Left lung (tissue), 10 donors: ENCODE data around the gene MR1. TPM values are rescaled to one million over a fixed set of nuclear protein-coding genes. Genes with fewer than 3 reads are reported as not detected.

Experiments used
- ATAC-seq: fragments of 200-7000 bp; cut with Tn5 transposase; one replicate; pipeline ENCODE4 v1.9.1; 2020; ENCODE audit warnings: moderate library complexity
- DNase-seq, 4 donors: peaks; one replicate each; pipeline ENCODE4 v3.0.0-alpha.2; 2013 to 2020
- H3K27ac ChIP-seq, 2 donors: fragments of 200-600 bp; sonication (generic) in 1 of 2; one replicate each; pipeline versions ENCODE4 v1.5.0 to v1.8.0; 2020 to 2021
- H3K27me3 ChIP-seq, 2 donors: fragments of 200-600 bp; sonication (generic) in 1 of 2; one replicate each; pipeline versions ENCODE4 v1.5.0 to v1.8.0; 2020 to 2021
- H3K36me3 ChIP-seq, 2 donors: fragments of 200-600 bp; sonication (generic) in 1 of 2; one replicate each; pipeline versions ENCODE4 v1.5.0 to v1.8.0; 2020 to 2021
- H3K4me1 ChIP-seq, 2 donors: fragments of 200-600 bp; one replicate each; pipeline ENCODE4 v1.8.0; 2021
- H3K4me3 ChIP-seq, 2 donors: fragments of 200-600 bp; sonication (generic) in 1 of 2; one replicate each; pipeline versions ENCODE4 v1.5.0 to v1.8.0; 2020 to 2021; ENCODE audit warnings: mild to moderate bottlenecking in 1 of 2
- H3K9me3 ChIP-seq, 2 donors: fragments of 200-600 bp; sonication (generic) in 1 of 2; one replicate each; pipeline versions ENCODE4 v1.5.0 to v1.8.0; 2020 to 2021
- intact Hi-C, 2 donors: fragments of 100-400 bp; cut with DNase I; formaldehyde crosslinking; loops; one replicate each; pipeline versions ENCODE4 v1.11.2 to v1.14.2; 2022
- polyA plus RNA-seq, 6 donors: library from polyadenylated mRNA; unstranded; fragments of 120-200 nt; gene quantifications; one replicate each; pipeline ENCODE4 v1.2.1, GENCODE V29; 2013; ENCODE audit not compliant: insufficient read length in 6 of 6
- total RNA-seq, 2 donors: library from RNA; stranded (reverse); fragmentation: NEBNext Ultra II Directional; extraction: Animal tissue kit (Norgen Biotek cat#: 25700); gene quantifications; one replicate each; pipeline ENCODE4 v1.2.1, GENCODE V29; 2021
- TF ChIP-seq, protein P1 (sequence below), 2 donors: fragments of 200-600 bp; sonication (generic) in 1 of 2; IDR thresholded peaks; one replicate each; pipeline versions ENCODE4 v1.5.0 to v1.8.0; 2021; ENCODE audit warnings: antibody characterized with exemption in 2 of 2
- donor health status: DM: no; HTN: yes; CAD: no.
- donor health status: DM: no; HTN: no; CAD: no.

Gene MR1
- total and polyA plus RNA-seq, 8 donors: 6.1 to 45.7 (median 7.2) TPM

DNA sequence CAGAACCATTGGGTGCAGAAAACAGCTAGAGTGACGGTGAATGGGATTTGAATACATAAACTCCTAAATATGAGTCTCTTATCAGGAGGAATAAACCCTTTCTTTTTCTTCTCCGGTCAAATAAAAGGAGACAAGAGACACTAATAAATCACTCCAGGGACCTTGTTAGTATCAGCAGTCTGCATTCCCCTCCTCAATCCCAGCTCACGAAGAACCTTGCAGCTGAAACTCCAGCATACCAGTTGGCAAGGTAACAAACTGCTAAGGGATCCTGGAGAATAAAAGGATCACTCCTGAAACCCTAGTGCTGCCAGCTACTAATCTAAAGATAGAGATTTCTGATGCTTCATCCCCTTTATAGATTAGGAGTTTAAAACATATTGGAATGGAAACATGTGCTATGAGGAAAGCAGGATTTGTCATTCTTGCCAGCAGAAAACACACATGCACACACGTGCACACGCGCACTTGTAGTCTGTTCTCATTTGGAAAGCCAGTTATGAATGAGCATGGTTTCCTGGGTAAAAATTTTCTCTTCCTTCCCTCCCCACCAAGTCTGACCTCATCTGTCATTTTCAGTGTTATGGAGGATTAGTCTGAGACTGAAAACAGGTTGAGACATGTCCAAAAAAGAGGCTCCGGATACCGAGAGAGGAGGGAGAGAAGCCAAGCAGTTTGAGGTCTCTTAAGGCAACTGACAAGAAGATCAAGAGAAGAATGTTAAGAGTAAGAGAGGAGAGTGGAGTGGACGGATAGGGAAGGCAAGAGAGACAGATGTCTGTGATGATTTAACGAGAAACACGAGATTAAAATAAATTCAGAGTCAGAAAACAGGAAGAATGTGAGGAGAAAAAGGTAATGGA, 65.6 kb downstream of the MR1 start:
- Histone ChIP-seq H3K4me1 (peaks cover 27 to 87% of the 10 kb centered on the region in 2 donors), H3K36me3 (peaks cover 0 to 9% of the 10 kb centered on the region in 2 donors), H3K27me3 (peaks cover 0 to 3% of the 10 kb centered on the region in 2 donors), H3K27ac (no peak overlapping the region), H3K9me3 (no peaks in the 10 kb centered on the region), H3K4me3 (no peak overlapping the region)
- ATAC-seq: no peak
- intact Hi-C loops: no loop called here
- no peak for DNase-seq
- TF ChIP-seq, protein P1, sequence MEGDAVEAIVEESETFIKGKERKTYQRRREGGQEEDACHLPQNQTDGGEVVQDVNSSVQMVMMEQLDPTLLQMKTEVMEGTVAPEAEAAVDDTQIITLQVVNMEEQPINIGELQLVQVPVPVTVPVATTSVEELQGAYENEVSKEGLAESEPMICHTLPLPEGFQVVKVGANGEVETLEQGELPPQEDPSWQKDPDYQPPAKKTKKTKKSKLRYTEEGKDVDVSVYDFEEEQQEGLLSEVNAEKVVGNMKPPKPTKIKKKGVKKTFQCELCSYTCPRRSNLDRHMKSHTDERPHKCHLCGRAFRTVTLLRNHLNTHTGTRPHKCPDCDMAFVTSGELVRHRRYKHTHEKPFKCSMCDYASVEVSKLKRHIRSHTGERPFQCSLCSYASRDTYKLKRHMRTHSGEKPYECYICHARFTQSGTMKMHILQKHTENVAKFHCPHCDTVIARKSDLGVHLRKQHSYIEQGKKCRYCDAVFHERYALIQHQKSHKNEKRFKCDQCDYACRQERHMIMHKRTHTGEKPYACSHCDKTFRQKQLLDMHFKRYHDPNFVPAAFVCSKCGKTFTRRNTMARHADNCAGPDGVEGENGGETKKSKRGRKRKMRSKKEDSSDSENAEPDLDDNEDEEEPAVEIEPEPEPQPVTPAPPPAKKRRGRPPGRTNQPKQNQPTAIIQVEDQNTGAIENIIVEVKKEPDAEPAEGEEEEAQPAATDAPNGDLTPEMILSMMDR (IDR thresholded peaks at IDR 0.05): no peak

DNA sequence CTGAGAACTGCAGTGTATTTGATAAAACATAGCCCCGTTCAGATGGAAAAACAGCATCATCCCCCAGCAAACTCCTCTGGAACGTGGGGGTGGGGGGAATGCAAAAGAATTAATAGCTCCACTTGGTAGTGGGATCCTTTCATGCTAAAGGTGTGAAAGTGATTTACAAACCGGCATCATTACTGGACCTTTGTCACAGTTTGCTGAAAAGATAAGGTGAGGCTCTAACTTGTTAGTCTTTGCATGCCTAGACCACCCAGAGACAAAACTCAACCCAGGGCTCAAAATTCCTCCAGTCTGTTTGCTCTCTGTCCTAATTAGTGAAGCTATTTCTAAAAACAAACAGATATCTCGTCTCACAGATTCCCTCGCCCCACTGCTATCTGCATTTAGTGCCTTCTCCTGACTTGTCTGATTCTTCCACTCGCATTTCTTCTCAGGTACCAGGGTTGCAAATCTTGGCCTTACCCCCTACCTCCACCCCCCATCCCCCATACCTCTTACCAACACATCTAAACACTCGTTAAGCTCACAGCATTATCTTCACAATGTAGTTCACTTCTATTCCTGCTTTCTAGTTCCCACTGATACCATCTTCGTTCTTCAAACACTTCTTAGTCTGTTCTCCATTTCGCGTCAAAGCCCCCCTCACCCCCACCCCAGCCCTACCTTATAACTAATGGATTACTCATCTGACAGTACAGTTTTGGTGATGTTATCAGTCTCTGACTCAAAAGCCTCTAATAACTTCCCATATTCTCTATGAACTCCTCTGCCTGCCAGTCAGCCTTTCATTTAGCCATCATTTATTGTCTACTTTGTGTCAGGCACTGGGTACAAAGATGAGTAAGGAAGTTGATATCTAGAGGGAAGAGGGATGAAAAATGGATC, 66.5 kb downstream of the MR1 start:
- Histone ChIP-seq H3K9me3 (no peaks in the 10 kb centered on the region), H3K4me3 (no peak overlapping the region), H3K4me1 (peaks cover 23 to 84% of the 10 kb centered on the region in 2 donors), H3K36me3 (peaks cover 0 to under 1% of the 10 kb centered on the region in 2 donors), H3K27ac (no peak overlapping the region), H3K27me3 (peaks cover 0 to 3% of the 10 kb centered on the region in 2 donors)
- intact Hi-C loops: no loop called here
- DNase-seq: no peak
- TF ChIP-seq, protein P1 (IDR thresholded peaks at IDR 0.05): no peak
- ATAC-seq: no peak

DNA sequence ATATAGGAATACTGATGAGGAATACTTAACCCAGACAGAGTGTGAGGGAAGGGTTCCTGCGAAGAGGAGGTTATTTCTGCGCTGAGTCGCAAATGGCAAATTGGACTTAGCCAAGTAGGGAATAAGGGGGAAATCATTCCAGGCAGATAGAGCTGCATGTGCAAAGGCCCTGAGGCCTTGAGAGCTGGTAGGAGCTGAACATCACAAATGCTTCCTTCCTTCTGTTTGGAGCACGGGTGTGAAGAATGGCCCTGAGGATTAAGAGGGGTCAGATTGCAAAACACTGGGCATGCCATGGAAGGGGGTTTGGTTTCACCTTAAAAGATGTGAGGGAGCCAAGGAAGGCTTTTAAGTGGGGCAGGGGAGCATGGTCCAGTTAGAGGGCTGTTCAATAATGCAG, 67.2 kb downstream of the MR1 start:
- peak overlapping the region in 1 of 2 donors; percentile 48 for H3K27ac ChIP-seq
- no peak overlapping the region for H3K4me3 ChIP-seq
- peaks cover 25 to 82% of the 10 kb centered on the region in 2 donors for H3K4me1 ChIP-seq
- no peaks in the 10 kb centered on the region for H3K9me3 ChIP-seq
- ATAC-seq (no peak), DNase-seq (no peak)
- intact Hi-C loops: no loop called here
- TF ChIP-seq, protein P1 (IDR thresholded peaks at IDR 0.05): no peak
- H3K27me3 ChIP-seq: peaks cover 0 to 7% of the 10 kb centered on the region in 2 donors
- no peaks in the 10 kb centered on the region for H3K36me3 ChIP-seq

DNA sequence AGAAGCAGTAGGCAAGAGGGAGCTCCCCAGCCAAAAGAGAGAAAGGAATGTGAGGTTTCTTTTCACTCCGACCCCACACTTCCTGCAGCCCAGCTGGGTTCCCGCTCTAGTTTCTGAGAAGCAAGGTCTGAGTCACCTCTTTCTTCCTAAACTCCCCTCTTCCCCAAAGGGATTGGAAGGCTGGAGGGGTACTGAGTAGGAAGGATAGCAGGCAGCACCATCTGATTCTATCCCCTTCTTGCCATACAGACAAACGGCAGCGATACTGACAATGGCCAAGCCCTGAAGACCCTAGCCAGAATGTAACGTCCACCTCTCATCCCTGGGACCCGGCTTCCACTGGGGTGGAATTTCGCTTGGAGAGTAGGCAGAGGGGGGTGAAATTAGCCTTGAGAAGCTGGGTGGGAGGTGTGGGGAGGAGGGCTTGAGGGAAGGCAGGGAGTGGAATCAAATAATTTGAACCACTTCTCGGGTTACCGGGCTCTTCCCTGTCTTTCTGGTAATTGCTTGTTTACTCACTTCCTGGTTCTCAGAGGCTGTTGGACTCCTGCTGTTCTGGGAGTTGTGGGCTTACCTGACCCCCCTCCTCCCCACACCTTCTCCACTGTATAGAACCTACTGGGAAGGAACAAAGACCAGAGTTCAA, 67.9 kb downstream of the MR1 start:
- TF ChIP-seq, protein P1 (IDR thresholded peaks at IDR 0.05): no peak
- DNase-seq: no peak

More for the DNA sequence above, 67.9 kb downstream of the MR1 start:
- intact Hi-C loops: no loop called here
- H3K27ac ChIP-seq: peak overlapping the region in 1 of 2 donors; percentile 48
- ATAC-seq: no peak
- peaks cover 21 to 82% of the 10 kb centered on the region in 2 donors for H3K4me1 ChIP-seq
- H3K4me3 ChIP-seq: no peak overlapping the region
- H3K9me3 ChIP-seq: no peaks in the 10 kb centered on the region
- H3K27me3 ChIP-seq: peaks cover 0 to 14% of the 10 kb centered on the region in 2 donors
- H3K36me3 ChIP-seq: no peaks in the 10 kb centered on the region
